Fibroblast of skin of scalp (primary cell): ENCODE results near the gene EIPR1.

ENCODE experiments used
- DNase-seq: peaks from one replicate; pipeline ENCODE4 v3.0.0-alpha.2; 2013

EIPR1 gene

DNA sequence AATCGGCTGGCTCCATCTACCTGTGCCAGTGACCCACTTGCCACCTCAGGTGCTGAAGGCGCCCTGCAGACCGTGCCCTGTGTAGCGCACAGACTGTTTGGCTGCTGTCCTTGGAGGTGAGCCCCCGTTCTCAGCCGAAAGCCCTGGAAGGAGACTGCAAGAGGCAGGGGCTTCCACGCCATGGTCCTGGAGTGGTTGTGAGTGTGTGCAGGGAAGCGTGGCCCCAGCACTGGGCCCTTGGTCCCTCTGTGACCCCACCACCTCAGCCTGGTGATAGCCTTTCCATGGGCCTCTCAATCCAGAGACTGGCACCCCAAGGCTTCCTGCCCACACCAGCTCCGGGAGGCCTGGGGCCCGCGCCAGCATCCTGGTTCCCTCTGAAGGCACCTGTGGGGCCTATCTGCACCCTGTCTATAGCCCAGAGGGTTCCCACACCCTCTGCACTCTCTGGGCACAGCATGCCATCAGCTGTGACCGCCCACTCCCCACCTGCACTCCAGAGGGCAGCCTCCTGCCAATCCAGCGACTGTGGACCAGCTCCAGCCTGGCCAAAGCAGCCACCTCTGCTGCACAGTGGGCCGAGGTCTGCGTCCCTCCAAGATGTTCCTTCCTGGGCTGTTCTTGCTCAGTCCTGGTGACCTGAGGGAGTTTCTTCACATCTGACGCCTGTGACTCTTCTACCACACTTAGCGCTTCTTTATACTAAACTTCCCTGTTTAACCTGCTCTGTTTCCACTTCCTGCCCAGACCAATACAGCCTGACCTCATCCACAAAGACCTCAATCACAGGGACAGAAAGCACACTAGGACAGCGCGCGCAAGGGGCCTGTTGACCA lies 109.5 kb downstream of the EIPR1 start:
- no peak for DNase-seq

- no peak for DNase-seq
These were observed 110.4 kb downstream of the EIPR1 start for GRCh38 chr2:3266925-3267867.

GRCh38 chr2:3265981-3266924 lies 111.4 kb downstream of the EIPR1 start:
- DNase-seq = no peak

GRCh38 chr2:3265471-3265870 lies 112.1 kb downstream of the EIPR1 start:
- no peak for DNase-seq

DNA sequence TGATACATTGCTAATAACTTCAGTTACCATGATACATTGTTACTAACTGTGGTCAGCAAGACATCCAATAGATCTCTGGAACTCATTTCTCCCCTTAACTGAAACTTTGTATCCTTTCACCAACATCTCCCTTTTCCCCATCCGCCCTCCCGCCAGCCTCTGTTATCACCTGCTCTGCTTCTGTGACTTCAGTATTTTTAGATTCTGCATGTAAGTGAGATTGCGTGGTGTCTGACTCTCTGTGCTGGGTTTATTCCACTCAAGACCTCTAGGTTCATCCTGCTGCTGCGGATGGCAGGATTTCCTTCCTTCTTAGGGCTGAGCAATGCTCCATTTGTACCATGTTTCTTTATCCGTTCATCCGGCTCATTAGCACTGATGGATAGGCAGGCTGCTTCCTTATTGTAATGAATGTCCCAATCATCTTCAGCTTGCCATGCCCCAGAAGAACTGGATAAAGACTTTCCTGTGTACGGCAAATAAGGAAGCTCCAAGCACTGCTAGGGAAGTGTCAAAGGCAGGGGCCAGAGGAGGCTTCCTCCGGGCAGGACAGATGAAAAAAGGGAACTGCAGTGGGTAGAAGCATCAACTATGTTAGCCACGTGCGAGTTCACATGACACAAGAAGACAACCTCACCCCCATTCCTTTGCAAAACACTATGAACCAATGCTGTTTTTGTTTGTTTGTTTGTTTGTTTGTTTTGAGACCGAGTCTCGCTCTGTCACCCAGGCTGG lies 113.4 kb downstream of the EIPR1 start:
- DNase-seq = no peak

DNA sequence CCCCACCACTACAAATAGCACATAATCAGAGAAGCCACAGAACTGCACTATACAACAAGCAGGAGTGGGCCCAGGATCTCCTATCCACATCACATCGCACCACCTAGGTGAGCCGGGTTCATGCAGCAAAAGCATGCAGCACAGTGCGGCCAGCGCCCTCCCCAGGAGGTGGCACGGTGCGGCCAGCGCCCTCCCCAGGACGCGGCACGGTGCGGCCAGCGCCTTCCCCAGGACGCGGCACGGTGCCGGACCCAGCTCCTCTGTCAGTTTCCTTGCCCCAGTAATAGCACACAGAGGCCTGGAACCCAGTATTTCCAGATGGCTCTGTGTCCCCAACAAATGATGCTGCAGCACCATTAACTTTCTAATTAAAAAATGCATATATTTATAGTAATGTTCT lies 114.1 kb downstream of the EIPR1 start:
- no peak for DNase-seq

DNA sequence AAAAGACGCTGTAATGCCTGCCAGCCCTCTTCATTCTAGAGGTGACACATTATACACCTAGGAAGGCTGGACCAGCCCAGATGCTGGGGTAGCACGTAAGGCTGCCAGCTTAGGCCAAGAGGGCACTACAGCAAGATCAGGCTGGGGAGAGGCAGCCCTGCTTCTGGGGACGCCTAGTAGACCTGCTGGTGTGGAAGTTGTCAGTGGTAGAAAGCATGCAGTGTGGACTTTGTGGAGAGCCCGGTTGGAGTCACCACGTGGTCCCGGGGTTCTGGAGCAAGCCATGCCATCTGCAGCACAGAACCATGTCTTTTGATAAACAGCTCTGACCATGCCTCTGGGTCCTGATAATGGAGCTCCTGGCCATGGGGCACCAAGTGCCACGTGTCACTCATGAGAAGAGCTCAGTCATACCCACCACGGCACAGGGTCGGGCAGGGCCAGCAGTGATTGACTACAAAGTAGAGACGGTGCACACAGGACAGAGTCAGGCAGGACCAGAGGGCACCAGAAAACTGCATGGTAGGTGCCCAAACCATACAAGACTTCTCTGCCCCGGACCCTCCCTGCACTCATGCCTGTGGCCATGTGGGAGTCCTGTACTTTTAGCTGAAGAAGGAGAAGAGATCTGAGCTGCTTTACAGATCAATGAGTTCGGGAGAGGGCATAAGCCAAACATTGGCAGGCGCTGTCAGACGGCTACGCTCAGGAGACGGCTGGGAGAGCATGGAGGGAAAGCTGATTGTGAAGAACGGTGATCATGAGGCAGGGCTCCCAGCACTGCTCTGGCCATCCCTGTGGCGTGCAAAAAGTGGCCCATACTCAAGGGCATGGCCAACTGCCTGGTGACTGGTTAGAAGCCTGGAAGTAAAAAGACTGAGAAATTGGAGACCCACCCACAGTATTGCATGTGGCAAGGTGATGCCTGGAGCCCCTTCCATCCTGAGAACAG lies 114.9 kb downstream of the EIPR1 start:
- no peak for DNase-seq

- DNase-seq = no peak
These were observed 116.1 kb downstream of the EIPR1 start for GRCh38 chr2:3261511-3261910.

DNA sequence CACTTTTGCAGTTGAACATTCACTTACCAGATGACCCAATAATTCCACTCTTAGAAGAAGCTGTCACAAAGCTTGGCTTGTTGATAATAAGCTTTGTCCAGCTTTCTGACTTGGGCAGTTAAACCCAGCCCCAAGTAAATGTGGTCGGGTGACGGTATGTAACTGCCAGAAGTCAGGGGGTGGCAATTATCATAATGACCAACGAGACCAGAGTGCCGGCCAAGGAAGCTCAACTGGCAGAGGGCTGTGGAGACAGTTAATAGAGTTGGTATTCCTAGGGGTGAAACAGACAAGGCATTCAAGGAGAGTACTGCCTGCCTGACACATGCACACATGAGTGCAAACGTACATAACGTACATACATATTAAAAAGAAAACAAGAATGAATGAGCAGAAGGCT lies 116.7 kb downstream of the EIPR1 start:
- no peak for DNase-seq

DNA sequence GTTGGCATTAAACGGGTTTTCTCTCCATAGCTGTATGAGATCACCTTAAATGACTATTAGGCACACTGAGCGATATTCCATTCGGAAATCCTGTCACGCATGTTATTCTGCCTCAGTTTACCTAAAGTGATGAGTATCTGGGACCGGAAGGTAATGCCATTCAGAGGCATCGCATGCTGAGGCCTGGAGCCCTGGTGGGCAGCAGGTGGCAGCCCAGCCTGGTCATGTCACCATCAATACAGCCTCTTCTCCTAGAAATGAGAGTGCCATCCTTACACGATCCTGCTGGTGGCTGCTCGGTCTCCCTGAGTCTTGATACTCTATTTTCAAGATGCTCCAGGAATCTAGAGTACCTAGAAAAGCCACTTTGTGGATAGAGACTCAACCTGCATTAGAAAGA lies 119.8 kb downstream of the EIPR1 start:
- no peak for DNase-seq

DNA sequence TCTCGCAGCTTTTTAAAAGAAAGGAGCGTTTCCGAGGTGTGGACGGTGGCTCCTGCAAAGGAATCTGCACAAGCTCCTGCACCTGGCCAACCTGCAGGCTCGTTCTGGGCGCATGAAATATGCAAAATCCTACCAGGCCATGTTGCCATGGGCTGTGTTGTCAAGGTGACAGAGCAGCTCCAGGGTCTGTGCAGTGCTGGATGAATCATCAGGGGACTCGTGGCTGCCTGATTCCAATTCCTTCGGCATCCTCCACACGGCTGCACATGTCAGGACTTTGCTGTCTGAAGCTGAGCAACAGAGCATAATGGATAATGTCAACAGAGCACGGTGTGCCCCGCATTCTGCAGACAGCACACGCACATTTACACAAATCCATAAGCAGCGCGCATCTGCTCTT lies 120.5 kb downstream of the EIPR1 start:
- DNase-seq = peak; percentile 10

- DNase-seq = no peak
These were observed 121.0 kb downstream of the EIPR1 start for GRCh38 chr2:3256605-3257004.

- no peak for DNase-seq
These were observed 121.5 kb downstream of the EIPR1 start for GRCh38 chr2:3256157-3256556.

DNA sequence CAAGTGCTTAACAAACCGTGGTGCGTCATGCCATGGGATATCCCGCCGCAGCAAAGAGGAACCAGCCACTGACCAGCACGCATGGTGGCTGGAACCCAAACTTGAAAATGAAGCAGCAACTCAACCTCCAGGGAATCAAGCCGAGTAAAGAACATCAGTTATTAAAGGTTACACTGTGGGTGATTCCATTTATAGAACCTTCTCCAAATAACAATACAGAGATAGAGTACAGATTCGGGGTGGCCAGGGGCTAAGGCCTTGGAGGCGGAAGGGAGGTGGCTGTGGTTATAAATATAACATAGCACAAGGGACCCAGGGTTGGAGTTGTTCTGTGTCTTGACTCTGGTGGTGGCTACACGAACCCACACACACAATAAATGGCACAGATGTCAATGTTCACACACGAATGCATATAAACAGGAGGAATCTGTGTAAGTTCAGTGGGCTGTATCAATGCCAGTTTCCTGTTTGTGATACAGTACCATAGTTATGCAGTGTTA lies 123.1 kb downstream of the EIPR1 start:
- no peak for DNase-seq

DNA sequence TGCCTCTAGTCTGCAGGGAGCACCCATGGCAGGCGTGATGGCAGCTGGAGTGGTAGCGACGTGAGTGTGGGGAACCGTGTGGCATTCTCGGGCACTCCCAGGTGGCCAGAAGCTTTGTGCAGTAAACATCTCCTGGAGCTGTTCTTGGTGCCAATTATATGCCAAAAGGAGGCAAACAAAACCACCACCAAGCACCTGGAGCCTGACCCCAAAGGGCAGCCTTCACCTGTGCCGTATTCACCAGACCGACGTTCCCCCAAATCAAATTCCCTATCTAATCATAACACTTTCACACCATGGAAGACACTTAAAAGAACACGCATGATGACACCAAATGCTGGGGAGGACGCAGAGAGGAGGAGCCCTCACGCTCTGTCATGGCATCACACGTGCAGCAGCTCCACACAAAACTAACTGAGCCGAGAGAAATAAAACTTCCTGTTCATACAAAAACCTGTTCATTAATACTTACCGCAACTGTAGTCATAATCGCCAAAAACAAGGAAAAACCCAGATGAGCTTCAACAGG lies 123.6 kb downstream of the EIPR1 start:
- no peak for DNase-seq

DNA sequence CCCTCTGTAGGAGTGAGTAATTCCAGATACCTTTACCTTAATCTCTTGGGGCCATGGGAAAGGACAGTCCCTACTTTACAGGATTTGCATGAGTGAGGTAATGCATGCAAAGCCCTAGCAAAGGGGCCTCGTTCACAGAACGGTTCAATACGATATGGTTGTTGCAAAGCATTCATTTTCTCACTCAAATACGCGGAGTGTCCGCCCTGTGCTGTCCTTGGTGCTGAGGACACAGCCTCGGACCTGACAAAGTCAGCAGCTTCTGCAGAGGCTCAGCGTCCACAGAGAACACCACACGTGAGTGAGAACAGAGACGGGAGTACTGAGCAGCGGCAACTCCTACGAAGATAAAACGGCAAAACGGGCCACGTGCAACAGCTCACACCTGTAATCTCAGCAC lies 125.7 kb downstream of the EIPR1 start:
- peak; percentile 7 for DNase-seq

DNA sequence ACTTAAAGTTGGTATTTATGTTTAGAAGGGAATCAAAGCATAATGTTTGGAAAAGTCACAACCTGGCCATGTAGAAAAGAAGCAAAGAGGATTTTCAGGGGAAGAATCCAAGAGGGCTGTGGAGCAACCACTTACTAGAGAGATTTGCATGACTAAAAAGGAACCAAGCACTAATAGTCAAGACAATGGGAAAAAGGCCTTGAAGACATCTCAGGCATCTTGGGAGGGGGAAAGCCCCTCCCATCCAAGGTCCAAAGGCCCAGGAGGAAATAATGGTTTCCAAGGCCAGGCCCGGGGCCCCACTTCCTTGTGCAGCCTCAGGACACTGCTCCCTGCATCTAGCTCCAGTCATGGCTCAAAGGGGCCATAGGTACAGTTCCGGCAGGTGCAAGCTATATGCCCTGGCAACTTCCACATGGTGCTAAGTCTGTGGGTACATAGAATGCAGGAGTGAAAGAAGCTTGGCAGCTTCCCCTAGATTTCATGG lies 128.1 kb downstream of the EIPR1 start:
- no peak for DNase-seq

DNA sequence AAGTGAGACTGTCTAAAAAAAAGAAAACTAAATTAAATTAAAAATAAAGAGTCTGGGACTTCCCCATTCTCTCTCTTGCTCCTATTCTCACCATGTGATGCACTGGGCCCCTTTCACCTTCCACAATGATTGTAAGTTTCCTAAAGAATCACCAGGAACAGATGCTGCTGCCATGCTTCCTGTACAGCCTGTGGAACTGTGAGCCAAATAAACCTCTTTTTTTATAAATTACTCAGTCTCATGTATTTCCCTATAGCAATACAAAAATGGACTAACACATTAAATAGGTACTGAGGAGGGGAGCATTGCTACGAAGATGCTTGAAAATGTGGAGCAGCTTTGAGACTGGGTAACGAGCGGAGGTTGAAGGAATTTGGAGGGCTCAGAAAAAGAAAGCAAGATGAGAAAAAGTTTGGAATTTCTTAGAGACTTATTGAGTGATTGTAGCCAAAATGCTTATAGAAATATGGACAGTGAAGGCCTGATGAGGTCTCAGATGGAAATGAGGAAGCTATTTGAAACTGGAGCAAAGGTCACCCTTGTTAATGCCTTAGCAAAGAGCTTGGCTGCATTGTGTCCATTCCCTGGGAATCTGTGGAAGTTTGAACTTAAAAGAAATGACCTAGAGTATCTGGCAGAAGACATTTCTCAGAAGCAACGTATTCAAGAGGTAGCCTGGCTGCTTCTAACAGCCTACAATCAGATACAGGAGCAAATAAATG lies 128.7 kb downstream of the EIPR1 start:
- no peak for DNase-seq
